HG03108 (cell line): ENCODE data around the gene HPCAL4.

Source experiments
- ATAC-seq: cut with Tn5 transposase; IDR thresholded peaks from one replicate; pipeline ENCODE4 v1.9.1; 2021; ENCODE audit warnings: moderate library complexity; ENCODE audit not compliant: unreplicated experiment

The HPCAL4 gene

DNA sequence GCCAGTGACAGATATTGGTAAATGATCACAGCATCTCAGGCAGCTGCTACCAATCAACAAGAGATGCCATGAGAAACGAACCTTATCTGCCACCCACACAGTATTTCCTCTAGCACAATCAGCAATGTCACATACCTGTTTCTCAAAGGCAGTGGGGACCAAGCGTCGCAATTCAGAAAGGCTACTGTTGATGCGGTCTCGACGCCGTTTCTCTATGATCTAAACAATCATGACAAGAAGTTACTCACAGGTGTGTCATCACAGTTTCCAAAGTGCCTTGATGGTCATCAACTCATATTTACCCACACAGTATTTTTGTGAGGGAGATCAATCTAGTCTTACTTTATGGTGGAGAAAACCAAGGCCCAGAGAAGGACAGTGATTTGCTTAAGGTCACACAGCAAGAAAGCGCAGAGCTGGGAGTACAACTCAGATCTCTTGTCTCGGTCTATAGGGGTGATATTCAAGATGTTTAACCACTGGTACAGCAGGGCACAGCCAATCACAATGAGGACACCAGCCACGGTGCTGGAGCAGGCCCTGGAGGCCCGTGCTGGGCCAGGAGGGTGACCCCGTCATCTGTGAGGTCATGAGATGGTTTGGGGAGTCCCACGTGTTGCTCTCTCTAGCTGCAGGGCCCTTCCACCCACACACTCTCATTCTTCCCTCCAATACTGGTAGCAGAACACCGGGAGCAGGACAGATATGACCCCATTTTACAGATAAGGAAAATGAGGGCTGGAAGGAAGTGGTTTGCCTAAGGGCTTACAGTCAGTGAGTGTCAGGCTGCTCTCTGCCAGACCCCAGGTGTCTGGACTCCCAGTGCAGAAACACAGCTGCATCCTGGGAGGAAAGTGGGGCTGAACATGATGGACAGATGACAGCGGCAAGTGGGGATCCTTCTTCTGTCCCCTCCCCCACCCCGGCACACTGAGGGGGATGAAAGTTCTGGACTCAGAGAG is 59.6 kb downstream of the HPCAL4 start:
- no peak for ATAC-seq

DNA sequence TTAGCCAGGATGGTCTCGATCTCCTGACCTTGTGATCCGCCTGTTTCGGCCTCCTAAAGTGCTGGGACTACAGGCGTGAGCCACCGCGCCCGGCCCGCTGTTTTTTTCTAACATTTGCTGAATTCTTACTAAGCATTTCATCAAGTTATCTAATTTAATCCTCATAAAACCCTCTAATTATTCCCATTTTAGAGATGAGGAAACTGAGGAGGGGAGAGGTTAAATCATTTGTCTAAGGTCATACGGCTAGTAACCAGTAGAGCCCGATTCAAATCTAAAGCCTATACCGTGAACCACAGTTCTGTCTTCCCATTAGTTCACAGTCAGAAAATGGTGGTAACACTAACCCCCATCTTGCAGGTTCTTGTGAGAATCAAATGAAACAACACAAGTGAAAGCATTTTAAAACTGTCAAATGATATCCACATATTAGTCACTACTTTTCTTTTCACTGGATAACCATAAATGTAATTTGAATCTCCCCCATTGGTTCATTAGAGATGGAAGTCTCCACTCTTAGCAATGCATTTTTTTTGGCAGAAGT is 62.4 kb downstream of the HPCAL4 start:
- no peak for ATAC-seq
